GM18870 (cell line): Measurements from ENCODE around the gene TRAF4.

Experiments used
- ATAC-seq: cut with Tn5 transposase; IDR thresholded peaks from one replicate; pipeline ENCODE4 v1.9.1; 2021; ENCODE audit warnings: moderate library complexity; ENCODE audit not compliant: unreplicated experiment

TRAF4 gene, protein sequence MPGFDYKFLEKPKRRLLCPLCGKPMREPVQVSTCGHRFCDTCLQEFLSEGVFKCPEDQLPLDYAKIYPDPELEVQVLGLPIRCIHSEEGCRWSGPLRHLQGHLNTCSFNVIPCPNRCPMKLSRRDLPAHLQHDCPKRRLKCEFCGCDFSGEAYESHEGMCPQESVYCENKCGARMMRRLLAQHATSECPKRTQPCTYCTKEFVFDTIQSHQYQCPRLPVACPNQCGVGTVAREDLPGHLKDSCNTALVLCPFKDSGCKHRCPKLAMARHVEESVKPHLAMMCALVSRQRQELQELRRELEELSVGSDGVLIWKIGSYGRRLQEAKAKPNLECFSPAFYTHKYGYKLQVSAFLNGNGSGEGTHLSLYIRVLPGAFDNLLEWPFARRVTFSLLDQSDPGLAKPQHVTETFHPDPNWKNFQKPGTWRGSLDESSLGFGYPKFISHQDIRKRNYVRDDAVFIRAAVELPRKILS

DNA sequence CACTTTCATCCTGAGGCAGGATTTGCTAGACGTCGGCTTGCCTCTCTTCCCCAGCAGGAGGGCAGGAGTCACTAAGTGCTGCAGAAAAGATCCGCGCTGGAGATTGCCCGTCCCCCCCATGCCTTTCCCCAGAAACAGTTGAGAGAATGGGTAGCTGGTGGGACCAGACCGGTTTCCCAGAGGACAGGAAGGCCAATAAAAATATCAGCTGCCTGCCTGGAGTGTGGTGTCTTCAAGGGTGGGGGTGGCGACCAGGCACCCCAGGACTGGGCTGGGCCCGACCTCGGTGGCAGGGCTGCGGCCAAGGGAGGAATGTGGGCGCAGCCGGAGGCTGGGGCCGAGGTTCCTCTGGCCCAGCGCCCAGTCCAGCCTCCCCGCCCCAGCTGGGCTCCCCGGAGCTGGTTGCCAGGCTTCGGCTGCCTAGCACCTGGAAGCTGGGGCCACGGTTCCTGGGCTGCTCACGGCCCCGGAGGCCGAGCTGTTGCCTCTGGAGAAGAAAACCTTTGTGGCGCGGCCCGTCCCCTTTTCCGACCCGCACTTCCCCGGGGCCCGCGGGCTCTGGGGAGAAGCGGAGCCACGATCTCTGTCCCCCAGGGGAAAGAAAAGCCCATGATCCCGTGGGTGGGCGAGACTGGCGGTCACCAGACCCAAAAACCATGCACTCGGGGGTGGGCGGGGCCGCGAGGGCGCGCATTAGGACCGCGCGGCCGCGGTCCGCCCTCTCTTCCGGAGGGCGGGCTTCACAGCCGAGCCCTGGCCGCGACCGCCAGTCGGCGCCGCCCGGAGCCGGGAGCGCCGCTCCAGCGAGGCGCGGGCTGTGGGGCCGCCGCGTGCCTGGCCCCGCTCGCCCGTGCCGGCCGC lies at the start of gene TRAF4:
TRAF4 (plus strand) TSS at position 769 of the 861 bp plus-strand sequence. CDS start 102 bp downstream, outside the sequence.
- ATAC-seq: no peak

DNA sequence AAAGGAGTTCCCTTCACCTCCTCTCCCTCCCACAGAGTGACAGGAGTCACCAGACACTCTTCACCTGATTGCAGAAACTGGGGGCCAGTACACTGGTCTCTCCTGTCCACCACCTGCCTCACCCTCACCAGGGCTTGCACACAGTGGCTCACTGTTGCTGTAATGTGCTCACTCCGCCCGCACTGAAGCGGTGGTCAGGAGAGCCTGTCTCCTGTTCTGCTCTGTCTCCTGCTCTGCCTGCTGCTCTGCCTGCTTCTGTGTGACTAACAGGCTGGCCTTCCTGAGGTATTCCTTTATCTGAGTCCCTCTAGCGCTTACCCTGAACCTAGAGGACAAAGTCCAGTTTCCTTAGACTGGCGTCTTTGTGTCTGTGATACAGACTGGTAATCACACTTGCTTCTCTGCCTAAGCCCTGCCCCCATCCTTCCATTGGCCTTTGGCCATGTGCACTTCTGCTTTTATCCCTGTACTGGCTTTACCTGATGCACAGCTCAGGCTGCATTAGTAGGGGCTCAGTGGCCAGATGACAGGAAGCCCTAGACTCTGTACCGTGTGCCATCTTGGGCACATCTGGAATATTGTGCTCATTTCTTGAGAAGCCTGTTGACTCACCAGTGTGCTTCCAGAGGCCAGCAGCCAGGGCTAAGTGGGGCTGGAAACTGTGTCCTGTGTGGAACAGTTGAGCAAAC lies 45.4 kb upstream of the TRAF4 start:
- ATAC-seq: no peak

DNA sequence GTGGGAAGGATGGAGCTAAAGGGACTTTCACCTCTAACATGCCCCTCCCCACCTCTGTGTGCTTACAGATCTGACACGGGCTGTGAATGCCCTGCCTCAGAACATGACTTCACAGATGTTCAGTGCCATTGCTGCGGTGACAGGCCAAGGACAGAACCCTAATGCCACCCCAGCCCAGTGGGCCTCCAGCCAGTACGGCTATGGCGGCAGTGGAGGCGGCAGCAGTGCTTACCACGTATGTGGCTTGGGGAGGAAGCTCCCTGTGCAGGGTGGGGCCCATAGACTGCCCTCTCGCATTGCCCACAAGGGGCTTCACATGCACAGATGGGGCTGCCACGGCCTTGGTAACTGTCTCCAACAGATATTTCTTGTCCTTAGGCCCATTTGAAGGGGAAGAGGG lies 43.5 kb upstream of the TRAF4 start:
- ATAC-seq: no peak

DNA sequence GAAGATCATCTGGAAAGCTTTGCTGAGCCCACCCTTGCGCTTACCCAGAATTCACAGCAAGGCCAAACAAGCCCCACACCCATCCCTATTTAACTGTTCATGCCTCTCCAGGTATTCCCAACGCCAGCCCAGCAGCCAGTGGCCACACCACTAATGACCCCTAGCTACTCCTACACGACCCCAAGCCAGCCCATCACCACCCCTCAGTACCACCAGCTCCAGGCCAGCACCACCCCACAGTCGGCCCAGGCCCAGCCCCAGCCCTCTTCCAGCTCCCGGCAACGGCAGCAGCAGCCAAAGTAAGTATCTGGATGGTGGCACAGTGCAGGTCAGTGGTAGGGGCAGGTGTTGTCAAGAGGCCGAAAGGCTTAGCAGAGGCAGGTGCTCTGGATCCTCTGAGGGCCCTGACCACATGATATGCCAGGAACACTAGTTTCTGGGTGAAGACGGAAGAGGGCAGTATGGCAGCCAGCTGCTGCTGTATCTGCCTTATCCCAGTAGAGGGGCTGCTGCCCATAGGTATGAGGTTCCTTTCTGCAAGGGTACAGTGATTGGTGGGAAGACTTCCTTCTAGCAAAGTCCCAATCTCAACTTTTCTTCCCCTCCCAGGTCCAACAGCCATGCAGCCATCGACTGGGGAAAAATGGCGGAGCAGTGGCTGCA lies 42.9 kb upstream of the TRAF4 start:
- ATAC-seq: no peak

DNA sequence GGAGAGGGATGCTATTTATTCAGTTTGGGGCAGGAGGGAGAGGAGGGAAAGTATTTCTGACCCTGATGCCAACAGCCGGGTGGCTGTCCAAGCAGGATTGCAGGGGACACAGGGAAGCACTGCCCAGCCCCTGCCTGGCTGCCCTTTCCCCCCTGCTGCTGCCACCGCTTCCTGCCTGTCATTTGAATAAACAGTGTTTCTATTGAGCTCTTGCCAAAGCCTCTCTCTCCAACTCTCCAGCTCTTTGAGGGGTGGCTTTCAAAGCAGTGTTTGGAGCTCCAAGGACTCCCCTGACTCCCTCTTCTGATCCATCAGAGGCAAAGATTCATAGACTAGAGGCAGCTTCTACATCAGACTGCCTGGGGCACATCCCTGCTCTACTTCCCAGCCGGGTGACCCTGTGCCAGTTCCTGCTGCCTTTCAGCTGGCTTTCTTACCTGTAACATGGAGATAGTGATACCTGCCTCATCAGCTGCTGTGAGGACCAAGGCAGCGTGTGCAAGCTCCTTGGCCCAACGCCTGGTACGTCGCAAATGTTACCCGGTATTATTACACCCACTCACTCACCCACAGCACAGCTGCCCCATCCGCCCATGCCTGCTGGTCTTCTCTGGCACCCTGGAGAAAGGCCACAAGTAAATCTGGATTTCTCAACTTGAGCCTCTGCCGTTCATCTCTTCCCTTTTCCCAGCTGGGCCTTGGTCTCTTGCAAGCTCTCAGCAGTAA lies 41.6 kb upstream of the TRAF4 start:
- no peak for ATAC-seq

DNA sequence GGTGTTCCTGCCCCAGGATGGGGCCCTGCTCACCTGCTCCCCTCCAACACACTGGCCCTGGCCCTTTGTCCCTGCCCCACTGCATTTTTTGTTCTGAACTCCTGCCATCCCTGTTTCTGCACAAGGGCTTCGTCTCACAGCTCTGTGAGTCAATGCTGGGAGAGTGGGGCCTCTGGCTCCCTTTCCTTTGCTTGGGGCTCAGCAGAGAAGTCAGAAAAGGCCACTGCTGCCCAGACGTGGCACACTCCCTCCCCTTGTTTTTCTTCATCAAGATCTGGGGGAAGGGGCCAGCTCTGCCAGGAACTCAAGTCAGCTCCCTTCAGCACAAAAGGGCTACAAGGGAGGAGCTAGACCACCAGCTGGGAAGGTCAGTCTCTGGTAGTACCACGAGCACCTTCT lies 41.1 kb upstream of the TRAF4 start:
- ATAC-seq: no peak

DNA sequence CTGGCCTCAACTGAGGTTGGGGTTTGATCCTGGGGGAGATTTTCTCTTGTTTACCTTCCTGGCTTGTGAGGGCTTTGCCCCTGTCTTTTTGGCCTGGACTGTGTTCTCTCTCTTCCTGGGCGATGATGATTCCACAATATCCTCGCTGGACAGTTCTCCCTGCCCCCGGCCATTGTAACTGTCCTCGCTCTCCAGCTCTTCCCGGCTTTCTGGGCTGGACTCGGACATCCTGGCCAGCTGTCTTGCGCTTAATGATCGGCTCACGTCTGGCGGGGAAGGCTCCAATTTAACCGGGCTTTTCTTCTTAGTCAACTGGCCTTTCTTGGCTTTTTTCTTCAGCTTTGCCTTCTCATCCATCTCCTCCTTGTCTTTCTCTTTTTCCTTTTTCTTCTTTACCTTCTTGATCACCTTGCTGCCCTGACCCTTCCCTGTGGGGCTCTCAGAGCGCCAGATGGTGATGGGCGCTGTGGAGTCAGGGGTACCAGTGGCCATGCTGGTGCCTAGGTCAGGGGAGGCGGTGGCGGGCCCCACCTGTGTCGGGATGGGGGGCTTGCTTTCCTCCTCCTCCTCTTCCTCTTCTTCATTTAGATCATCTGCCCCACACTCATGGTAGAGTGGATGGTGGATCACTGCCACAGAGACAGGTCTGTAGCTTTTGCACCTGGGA lies 40.1 kb upstream of the TRAF4 start:
- no peak for ATAC-seq

DNA sequence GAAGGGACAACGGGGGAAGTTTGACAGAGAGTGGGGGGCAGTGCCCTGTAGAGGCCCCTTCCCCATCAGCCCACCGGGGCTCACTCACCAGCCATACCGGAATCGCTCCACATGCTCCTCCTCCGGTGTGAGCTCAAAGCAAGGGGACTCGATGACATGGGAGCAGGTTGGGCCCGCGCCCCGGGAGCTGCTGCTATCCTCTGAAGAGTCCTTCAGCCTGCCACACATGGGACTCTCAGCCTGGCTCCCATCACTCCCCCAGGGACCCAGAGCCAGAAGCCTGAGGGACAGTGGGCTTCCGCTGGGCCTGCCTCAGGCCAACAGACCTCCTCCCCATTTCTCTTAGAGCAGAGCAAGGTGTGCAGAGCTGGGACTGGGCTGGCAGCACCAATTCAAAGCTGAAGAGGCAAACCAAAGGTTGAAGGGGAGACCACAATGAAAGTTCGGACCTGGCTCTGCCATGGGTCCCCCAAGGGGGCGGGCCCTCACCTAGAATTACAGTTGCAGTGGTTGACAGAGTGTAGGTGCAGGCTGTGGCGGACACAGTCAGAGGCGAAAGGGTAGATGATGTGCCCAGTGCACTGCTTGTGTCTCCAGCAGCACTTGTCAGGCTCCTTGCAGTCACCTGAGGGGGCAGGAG lies 39.5 kb upstream of the TRAF4 start:
- no peak for ATAC-seq

DNA sequence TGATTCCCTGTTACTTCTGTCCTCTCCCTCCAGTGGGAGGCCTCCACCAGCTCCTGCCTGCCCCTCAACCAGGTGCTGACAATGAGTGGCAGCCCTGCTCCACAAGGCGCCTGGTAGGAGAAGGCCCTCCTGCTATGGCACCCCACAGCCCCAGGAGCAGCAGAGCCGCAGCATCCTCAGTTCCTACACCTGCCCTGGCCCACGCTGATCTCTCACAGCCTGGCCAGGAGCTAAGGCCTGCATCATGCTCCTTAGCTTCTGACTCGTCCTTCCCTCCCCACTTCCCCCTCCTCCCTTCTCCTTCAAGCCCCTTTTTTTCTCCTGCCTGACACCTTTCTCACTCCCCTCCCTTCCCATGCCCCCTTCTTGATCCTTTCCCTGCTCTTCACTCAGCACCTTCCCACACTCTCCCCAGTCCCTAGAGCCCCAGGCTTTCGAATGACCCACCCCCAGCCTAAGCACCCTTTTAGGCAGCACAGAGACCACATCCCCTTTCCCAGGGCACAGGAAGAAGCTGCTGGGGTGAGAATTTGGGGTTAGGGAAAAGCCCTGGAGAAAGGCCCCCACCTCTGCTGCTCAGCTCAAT lies 38.6 kb upstream of the TRAF4 start:
- ATAC-seq: no peak

DNA sequence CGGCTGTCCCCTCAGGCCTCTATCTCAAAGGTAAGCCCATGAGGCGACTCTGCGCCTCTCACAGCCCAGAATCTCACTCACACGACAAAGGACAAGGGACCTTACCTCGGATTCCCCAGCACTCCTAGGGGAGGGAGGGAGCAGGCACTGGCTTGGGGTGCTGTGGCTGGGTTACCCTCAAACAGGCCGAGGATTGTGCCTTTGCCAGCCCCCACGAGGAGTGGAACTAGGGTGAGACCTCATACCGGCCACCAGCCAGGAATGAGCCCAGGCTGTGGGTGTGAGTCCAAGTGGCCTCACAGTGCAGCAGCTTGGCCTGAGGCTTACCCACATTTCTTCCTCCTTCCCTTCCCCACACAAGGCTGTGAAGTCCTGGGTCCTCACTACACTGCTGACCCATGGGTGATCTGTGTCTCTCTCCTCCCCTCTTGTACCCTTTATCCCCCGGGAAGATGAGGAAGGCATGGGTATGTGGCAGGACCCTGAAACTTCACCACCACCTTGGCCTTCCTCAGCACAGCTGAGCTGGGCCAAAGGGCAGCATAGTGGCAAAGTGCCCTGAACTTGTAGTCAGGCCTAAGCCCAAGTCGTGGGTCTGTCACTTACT lies 38.0 kb upstream of the TRAF4 start:
- ATAC-seq: no peak

DNA sequence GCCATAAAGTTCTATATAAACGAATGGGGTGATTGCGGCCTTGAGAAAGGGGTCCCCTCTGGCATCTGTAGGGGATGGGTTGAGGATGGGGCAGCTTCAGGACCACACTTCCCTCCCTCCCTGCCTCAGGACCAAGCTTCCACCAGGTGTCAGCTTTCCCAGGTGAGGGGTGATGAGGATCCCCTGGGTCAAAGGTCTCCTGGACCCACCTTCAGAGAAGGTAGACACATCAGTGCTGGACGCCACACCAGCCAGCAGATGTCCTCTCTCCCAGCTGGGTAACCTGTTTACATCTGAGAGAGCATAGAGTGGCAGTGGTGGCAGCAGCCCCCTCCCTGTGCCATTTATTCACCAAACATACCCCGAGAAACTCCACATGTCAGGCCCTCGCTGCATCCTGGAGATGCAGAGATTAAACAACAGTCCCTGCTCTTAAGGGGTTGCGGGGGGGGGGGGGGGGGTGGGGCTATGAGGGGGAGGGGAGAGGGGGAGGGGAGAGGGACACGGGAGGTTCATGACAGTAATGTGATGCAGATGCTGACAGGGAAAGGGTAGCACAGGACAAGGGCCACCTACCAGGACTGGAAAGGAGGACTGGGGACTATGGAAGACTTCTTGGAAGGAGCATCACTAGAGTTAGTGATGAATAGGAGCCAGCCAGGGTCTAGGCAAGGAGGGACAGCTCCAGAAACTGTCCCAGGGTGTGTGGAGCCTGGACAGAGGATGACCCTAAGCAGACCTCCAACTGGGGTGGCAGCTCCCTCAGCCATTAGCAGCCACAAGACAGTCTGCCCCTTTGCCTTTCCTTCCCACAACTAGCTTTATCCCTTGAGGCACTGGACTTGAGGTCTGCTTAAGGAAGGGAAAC lies 37.1 kb upstream of the TRAF4 start:
- ATAC-seq: no peak

DNA sequence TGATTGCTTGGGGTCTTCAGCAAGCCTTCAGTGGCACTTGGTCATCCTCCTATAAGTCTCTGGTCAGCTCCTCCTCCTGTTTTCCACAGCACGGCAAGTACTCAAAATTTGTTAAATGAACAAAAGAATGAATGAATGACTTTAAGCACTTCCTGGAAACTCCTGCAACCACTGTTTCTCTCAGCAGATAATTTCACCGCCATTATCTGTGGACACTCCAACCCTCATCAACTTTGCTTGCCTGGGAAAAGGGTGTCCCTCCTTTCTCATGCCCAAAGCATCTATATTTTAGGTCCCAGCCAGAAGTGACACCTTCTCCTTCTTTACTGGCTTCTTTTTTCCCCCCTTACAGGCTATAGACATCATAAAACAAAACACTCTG lies 36.5 kb upstream of the TRAF4 start:
- no peak for ATAC-seq

DNA sequence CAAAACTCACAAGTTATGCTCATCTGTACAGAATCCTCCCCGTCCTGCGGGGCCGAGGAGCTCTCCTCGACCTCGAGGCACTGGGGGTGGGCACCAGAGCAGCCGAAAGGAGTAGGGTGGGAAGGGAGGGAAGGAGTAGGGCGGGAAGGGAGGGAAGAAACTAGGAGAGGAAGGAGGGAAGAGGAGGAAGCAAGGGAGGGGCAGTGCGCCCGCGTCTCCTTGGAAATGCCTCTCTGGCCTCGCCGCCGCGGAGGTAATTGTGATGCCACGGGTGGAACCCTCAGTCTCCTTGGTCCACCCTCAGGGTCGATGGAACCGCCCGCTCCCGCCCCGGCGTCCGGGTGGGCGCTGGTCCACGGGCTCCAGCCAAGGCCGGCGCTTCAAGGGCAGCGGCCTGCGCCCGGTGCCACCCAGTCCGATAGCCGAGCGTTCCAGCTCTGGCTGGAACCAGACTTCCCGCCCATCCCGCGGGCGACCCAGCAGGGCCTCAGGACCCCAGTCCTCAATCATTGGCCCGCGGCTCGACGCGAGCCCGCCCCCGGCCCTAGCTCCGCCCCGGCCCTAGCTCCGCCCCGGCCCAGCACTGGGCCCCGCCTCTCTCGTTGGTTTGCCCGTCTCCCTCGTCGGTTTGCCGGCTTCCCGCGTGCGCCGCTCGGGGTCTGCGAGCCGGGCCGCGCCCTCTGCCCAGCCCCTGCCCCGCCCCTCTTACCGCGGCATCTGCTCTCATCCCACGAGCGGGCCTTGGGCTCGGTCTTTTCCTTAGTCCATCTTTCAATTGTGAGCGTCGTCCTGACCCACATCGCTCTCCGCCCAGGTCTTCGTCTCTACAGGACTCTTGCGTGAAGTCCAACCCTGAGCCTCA lies 32.7 kb upstream of the TRAF4 start:
- peak; percentile 46 for ATAC-seq

DNA sequence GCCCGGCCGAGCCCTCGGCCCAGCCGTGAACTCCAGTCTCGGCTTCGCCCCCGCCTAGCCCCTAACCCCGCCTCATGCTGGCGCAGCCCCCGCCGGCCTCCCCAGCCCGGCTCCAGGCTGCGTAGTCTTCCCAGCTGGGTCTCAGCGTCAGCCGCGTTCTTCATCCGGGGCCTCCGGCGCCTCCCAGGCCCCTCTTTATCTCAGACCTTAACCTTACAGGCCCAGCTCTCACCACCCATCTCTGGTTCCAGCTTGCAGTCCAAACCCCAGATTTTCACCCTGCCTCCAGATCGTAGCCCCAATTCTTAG lies 32.1 kb upstream of the TRAF4 start, which contains the start of gene PROCA1:
PROCA1 (minus strand) TSS at position 166 of the 309 bp plus-strand sequence. CDS start 228 bp downstream, outside the sequence.
- ATAC-seq: no peak

DNA sequence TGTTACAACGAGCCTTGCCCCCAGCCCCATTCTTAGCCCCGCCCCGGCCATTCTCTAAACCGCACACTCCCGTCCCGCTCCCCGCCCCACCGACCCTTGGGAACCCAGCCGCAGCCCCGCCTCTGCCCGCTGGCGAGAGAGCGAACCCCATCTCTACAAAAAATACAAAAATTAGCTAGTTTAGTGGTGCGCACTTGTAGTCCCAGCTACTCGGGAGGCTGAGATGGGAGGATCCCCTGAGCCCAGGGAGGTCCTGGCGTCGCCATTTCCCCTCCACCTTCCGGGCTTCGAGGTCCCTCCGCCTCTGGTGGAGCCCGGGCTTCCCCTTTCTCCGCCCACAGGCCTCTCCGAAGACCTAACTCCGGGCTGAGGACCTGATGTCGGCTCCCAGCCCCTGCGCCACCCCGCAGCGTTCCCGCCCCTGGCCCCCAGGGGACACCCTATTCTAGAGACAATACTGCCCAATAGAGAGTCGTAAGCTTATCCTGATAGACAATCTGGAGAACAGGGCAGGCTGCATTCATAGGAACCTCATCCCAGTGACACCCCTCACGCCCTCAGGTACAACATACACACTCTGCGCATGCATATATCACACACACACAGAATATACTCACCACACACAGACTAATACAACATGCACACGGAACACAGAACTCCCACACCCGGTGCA lies 31.6 kb upstream of the TRAF4 start:
- ATAC-seq: no peak
